Common myeloid progenitor, CD34-positive (primary cell): ENCODE measurements around the gene SEC14L2.

Source experiments
- CTCF ChIA-PET: fragments of 350-600 bp; sonication (Branson Sonifier 250); formaldehyde crosslinking; loops from one replicate; lab custom pipeline; 2021; ENCODE audit warnings: antibody characterized with exemption; lab: Charles Lee
- POLR2A ChIA-PET: fragments of 350-600 bp; sonication (Branson Sonifier 250); formaldehyde crosslinking; loops from one replicate; lab custom pipeline; 2021; ENCODE audit warnings: antibody characterized with exemption; lab: Charles Lee
- DNase-seq, 3 donors: peaks; one replicate each; pipeline versions ENCODE4 v3.0.0 to v3.0.0-alpha.2; 2013
- H3K27ac ChIP-seq, 2 experiments: 1 replicate in 1 of 2; 2 replicates in 1 of 2; pipeline ENCODE4 v1.7.0; 2013; ENCODE audit warnings: inconsistent platforms in 2 of 2, low read length in 2 of 2, mild to moderate bottlenecking in 2 of 2, low read depth in 1 of 2, moderate library complexity in 1 of 2; ENCODE audit not compliant: severe bottlenecking in 2 of 2, insufficient read depth in 1 of 2, poor library complexity in 1 of 2
- H3K27me3 ChIP-seq, 5 experiments: replicated peaks in 2 of 5; 1 replicate in 3 of 5; 2 replicates in 2 of 5; pipeline versions ENCODE4 v1.6.1 to v1.7.0; 2013; ENCODE audit warnings: low read length in 4 of 5, mild to moderate bottlenecking in 2 of 5, moderate library complexity in 2 of 5, inconsistent platforms in 1 of 5; ENCODE audit not compliant: insufficient read depth in 5 of 5, control insufficient read depth in 4 of 5
- H3K36me3 ChIP-seq, 4 experiments: 1 replicate in 2 of 4; 2 replicates in 2 of 4; pipeline versions ENCODE4 v1.6.1 to v1.7.0; 2013; ENCODE audit warnings: low read length in 3 of 4, control low read depth in 1 of 4, mild to moderate bottlenecking in 1 of 4; ENCODE audit not compliant: control insufficient read depth in 4 of 4, insufficient read depth in 4 of 4
- H3K4me1 ChIP-seq, 4 experiments: 1 replicate in 3 of 4; 2 replicates in 1 of 4; pipeline versions ENCODE4 v1.6.1 to v1.7.1; 2013; ENCODE audit warnings: low read length in 3 of 4, mild to moderate bottlenecking in 3 of 4, control low read depth in 1 of 4, inconsistent platforms in 1 of 4, moderate library complexity in 1 of 4; ENCODE audit not compliant: control insufficient read depth in 4 of 4, insufficient read depth in 4 of 4; ENCODE audit errors: control extremely low read depth in 1 of 4
- H3K4me3 ChIP-seq, 7 experiments: 1 replicate in 4 of 7; 2 replicates in 3 of 7; pipeline versions ENCODE4 v1.5.1 to v1.7.0; 2013; ENCODE audit warnings: mild to moderate bottlenecking in 7 of 7, low read length in 6 of 7, moderate library complexity in 6 of 7, inconsistent platforms in 2 of 7, low read depth in 2 of 7, control low read depth in 1 of 7; ENCODE audit not compliant: insufficient read depth in 4 of 7, control insufficient read depth in 1 of 7; ENCODE audit errors: extremely low read depth in 1 of 7
- H3K9me3 ChIP-seq, 5 experiments: 1 replicate in 4 of 5; 2 replicates in 1 of 5; pipeline versions ENCODE4 v1.6.1 to v1.7.1; 2013; ENCODE audit warnings: low read length in 4 of 5, mild to moderate bottlenecking in 2 of 5, inconsistent platforms in 1 of 5, low read depth in 1 of 5, moderate library complexity in 1 of 5; ENCODE audit not compliant: control insufficient read depth in 4 of 5, insufficient read depth in 2 of 5; ENCODE audit errors: control extremely low read depth in 1 of 5
- WGBS: methylation state at CpG from one replicate; pipeline ENCODE4 v1.1.5; 2013; ENCODE audit not compliant: insufficient coverage; 5-methylcytosine and 5-hydroxymethylcytosine counted together

Gene SEC14L2

DNA sequence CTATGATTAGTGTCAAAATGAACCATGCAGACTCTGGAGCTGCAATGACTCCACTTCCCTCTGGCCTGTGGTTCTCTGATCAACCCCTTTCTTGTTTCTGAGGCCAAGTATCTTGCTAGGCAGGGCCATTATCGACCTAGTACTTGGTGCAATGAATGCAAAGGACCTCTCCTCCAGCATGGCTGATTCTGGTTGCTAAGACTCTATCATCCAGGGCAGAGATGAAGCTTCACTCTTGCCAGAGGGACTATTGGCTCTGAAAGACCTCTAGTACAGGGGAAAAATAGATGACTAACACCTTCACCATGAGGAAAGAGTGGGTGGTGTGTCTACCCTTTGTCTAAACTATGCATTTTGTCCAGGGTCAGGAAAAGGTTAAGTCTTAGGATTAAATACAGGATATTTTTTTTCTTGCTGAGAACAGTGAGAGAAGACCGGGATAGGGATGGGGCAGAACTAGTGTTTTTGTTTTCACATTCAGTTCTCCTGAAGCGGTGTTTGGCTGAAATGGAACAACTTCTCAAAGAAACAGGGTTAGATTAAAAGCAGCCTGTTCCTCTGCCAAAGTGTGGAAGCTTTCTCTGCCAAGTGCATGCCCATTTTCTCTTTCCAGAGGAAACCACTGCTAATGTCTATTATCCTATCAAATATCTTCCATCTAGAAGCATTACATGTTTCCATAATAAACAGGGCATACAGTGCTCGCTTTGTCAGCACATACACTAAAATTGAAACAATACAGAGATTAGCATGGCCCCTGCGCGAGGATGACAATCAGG is 23.7 kb downstream of the SEC14L2 start:
- peaks cover 2 to 31% (median 10%) of the 10 kb centered on the region in 4 experiments for H3K36me3 ChIP-seq
- H3K27me3 ChIP-seq = no peaks in the 10 kb centered on the region
- ChIA-PET POLR2A (no interaction called here), CTCF (interaction anchor here (1.7 to 6.8 kb wide), 2 partner anchors 8 to 14 kb away, joined by 5 to 42 read pairs; no protein-coding TSS in a partner anchor)
- 96% methylated on average over 4 of the region's 6 CpGs for WGBS
- H3K4me3 ChIP-seq = no peak overlapping the region
- H3K4me1 ChIP-seq = peaks cover 9 to 33% (median 29%) of the 10 kb centered on the region in 4 experiments
- no peak for DNase-seq
- H3K9me3 ChIP-seq = no peaks in the 10 kb centered on the region
- no peak overlapping the region for H3K27ac ChIP-seq

DNA sequence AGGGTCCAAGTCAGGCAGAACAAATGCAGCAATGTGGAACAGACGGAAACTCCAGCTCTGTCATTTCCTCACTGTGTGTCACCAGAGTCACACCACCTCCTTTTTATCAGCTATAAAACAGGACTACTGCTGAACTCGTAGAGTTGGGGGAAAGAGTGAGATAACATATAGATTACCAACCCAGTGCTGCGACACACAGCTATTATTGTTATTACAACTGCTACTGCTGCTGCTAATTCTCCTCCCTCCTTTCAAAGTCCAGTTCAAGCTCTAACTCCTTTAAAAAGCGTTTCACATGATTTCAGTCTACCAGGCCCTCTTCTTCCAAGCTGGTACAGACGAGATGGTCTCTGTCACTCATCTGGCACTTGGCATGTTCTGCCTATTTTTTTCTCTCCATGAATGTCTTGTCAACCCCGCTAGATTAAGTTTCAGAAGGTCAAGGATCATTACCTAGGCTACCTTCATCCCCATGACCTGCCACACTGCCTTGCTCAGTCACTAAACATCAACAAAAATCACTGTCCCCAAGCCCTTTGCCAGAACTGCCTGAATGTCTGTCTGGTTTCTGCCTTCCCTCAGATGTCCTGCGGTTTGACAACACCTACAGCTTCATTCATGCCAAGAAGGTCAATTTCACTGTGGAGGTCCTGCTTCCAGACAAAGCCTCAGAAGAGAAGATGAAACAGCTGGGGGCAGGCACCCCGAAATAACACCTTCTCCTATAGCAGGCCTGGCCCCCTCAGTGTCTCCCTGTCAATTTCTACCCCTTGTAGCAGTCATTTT is 25.1 kb downstream of the SEC14L2 start:
- Histone ChIP-seq H3K27ac (peak overlapping the region in 1 of 2 experiments; percentile 61), H3K27me3 (no peaks in the 10 kb centered on the region), H3K36me3 (peaks cover 0 to 22% (median 4%) of the 10 kb centered on the region in 4 experiments), H3K4me1 (peaks cover 9 to 44% (median 41%) of the 10 kb centered on the region in 4 experiments), H3K9me3 (no peaks in the 10 kb centered on the region), H3K4me3 (no peak overlapping the region)
- peak in 2 of 3 donors; percentile 52 to 71 for DNase-seq
- WGBS = 82% methylated on average over 8 of the region's 8 CpGs
- CTCF ChIA-PET = interaction anchor here (1.0 to 6.8 kb wide), 8 partner anchors 9 to 134 kb away, joined by 3 to 42 read pairs (median 4); no protein-coding TSS in a partner anchor
- POLR2A ChIA-PET = interaction anchor here (1.0 kb wide), 1 partner anchor 24 kb away, joined by 3 read pairs; the partner anchor contains the start of gene SEC14L2

DNA sequence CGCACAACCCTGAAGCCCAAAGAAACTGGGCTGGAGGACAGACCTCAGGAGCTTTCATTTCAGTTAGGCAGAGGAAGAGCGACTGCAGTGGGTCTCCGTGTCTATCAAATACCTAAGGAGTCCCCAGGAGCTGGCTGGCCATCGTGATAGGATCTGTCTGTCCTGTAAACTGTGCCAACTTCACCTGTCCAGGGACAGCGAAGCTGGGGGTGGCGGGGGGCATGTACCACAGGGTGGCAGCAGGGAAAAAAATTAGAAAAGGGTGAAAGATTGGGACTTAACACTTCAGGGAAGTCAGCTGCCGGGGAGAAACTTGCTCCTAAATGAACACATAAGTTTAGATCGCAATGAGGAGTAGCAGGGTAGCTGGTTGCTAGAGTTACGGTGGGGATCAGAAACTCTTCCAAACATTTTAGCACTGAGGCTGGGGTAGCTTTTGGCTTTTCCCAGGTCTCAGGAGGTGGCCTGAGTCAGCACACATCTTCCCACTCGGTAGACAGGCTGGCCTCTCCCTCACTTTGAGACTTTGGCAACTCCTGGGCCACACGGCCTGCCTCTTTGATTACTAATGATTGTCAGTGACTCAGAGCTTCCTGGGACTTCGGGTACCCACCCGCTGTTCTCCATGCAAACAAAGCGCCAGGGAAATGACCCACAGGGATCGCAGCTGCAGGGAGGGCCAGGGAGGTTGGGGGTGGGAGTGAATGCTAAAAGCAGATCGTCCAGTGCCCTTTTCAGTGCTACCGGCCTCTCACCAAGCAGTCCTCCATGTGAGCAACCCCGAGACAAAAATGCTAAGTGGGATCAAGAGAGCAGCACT is 25.9 kb downstream of the SEC14L2 start:
- H3K36me3 ChIP-seq = peaks cover 0 to 27% (median 3%) of the 10 kb centered on the region in 4 experiments
- H3K27ac ChIP-seq = peak overlapping the region; percentile 81 to 88
- H3K4me1 ChIP-seq = peaks cover 9 to 44% (median 41%) of the 10 kb centered on the region in 4 experiments
- CTCF ChIA-PET = interaction anchor here (0.7 to 6.8 kb wide), 13 partner anchors 10 to 135 kb away, joined by 3 to 42 read pairs (median 4); partner anchors contain the start of genes SEC14L2 and SEC14L3
- H3K4me3 ChIP-seq = peak overlapping the region; percentile 54 to 85 (median 75)
- WGBS = 51% methylated on average over 18 of the region's 18 CpGs
- no peaks in the 10 kb centered on the region for H3K9me3 ChIP-seq
- peak in 2 of 3 donors; percentile 27 to 40 for DNase-seq
- H3K27me3 ChIP-seq = no peaks in the 10 kb centered on the region
- POLR2A ChIA-PET = no interaction called here

DNA sequence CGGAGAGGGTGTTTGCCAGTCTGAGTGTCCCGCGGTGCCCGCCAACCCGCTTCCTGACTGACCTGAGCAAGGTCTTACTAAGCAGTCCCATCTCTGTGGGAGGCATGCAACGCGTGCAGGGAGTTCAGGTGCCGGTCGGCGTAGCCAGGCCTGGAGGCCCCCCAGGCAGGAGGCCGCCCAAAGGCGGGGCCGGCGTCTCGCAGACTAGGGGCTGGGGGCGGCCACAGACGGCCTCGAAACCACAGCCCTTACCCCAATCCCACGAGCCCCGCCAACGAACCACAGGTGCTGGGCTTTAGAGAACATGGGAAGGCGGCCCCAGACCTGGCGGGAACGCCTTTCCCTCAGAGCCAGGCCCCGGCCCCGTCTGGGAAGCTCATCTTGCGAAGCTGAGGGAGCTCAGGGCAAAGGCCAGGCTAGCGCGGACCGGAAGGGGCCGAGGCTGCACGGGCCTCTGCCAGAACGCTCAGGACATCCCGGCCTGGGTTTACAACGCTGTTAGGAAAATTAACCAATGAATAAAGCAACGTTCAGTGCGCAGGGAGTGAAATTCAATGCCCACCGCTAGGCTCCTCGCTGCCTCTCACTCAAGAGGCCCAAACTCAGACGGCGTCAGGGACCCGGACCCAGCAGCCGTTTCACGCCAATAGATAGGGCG is 26.6 kb downstream of the SEC14L2 start:
- peaks cover 0 to 29% (median 3%) of the 10 kb centered on the region in 4 experiments for H3K36me3 ChIP-seq
- ChIA-PET CTCF (interaction anchor here (1.0 to 6.8 kb wide), 11 partner anchors 11 to 137 kb away, joined by 3 to 42 read pairs (median 4); partner anchors contain the start of gene SEC14L2), POLR2A (interaction anchor here (0.5 to 0.7 kb wide), 2 partner anchors 8 to 109 kb away, joined by 3 read pairs; no protein-coding TSS in a partner anchor)
- H3K4me1 ChIP-seq = peaks cover 9 to 44% (median 41%) of the 10 kb centered on the region in 4 experiments
- H3K27me3 ChIP-seq = no peaks in the 10 kb centered on the region
- peak overlapping the region; percentile 54 to 85 (median 75) for H3K4me3 ChIP-seq
- no peaks in the 10 kb centered on the region for H3K9me3 ChIP-seq
- 0% methylated on average over 26 of the region's 45 CpGs for WGBS
- H3K27ac ChIP-seq = peak overlapping the region; percentile 81 to 88
- DNase-seq = no peak

DNA sequence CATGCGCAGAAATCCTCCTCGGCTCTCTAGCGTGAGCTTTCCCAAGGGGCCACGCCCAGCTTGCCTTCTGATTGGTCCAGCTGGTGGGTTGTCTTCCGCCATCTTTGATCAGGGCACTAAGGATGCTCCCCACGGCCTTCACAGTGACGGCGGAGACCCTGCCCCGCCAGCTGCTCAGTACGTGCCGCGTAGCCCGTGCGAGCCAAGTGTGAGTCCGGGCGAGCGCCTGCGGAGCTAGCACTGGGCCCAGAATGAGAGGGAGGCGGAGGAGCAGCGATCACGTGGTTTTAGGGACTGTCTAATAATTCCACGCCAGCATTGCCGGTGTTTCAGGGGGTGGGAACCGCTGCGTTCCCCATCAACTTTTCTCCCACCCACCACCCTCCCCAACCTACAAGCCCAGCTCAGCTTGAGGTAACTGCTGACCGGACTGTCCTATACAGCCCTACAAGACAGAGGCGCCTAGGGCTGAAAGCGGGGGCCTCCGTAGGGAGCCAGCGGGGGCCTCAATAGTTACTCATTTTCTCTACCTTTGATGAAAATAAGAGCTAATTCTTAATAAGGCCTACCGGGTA is 27.2 kb downstream of the SEC14L2 start:
- Histone ChIP-seq H3K9me3 (no peaks in the 10 kb centered on the region), H3K36me3 (peaks cover 0 to 29% (median 1%) of the 10 kb centered on the region in 4 experiments), H3K4me1 (peaks cover 9 to 44% (median 41%) of the 10 kb centered on the region in 4 experiments), H3K27me3 (no peaks in the 10 kb centered on the region), H3K27ac (peak overlapping the region; percentile 81 to 88), H3K4me3 (peak overlapping the region; percentile 54 to 85 (median 75))
- peak; percentile 99 to 100 (median 100) for DNase-seq
- WGBS = 1% methylated on average over 29 of the region's 31 CpGs
- ChIA-PET CTCF (interaction anchor here (1.0 to 6.8 kb wide), 11 partner anchors 11 to 138 kb away, joined by 3 to 42 read pairs (median 5); partner anchors contain the start of gene SEC14L2), POLR2A (interaction anchor here (0.5 to 0.7 kb wide), 2 partner anchors 9 to 110 kb away, joined by 3 read pairs; no protein-coding TSS in a partner anchor)
